ENCODE measurements around the gene SLC39A1.

Gene SLC39A1

DNA sequence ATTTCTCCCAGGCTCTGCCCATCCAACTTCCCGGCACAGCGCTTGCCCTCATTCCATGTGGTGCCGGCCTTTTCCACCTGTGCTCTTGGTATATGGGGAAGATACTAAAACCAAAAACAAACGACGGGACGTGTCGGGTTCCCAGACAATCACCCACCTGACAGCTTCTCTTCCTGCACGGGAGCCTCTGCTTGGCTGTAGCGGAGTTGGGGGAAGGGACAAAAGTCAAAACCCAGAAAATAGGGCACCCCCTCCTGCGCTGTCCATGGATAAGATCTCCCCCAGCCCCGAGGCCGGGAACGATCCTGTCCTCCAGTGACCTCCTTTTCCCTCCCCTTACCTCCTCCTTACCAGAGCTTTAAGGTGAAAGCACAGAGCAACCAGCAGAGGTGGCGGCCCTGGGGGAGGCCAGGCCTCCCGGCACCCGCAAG lies 13.5 kb upstream of the SLC39A1 start:
- DNase-seq (ENCODE audit: low read depth in 2 of 2): no peak

DNA sequence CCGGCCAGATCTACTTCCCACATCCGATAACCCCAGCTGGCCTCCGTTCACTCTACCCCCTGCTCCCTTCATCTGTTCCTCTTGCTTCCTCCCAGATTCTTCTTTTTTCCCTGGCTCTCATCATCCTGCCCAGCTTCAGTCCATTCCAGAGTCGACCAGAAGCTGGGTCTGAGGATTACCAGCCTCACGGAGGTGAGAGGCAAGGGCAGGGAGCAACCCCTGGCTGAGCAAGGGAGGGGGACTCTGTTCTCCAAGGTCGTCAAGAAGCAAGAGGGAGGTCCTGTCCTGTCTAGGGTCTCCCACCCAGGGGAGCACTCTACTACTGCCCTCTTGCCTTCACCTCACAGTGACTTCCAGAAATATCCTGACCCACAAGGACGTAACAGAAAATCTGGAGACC lies 10.2 kb upstream of the SLC39A1 start:
- no peak for DNase-seq (ENCODE audit: low read depth in 2 of 2)

DNA sequence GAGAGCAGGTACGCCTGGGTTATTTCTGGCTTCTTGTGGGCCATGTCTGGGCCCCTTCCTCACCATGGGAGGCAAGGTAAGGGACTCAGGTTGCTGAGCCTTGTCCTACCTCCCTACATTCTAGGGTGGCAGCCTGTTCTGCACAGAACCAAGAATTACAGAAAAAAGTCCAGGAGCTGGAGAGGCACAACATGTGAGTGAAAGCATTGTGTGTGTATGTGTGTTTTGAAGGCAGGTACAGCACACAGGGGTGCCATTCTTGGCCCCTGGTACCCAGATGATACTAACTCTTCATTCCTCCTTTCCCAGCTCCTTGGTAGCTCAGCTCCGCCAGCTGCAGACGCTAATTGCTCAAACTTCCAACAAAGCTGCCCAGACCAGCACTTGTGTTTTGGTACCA lies 9.7 kb upstream of the SLC39A1 start:
- DNase-seq (ENCODE audit: low read depth in 2 of 2): no peak

DNA sequence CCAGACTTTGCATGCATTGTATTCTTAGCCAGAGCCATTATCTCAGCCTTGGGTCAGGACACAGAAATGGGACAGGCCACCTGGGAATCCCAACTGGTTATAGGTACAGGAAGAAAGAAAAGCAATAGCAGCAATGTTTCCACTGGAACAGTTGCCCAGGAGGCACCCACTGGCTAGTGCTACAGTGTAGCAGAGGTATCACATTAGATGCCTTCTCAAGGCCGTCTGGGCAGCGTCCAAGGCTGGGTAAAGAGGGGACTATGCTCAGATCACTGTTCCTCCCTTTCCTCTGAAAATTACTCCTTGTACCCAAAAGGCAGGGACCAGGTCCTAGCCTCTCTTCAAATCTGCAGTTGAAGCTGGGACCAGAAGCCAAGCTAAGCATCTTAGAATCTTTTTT lies 7.0 kb upstream of the SLC39A1 start:
- no peak for DNase-seq (ENCODE audit: low read depth in 2 of 2)

DNA sequence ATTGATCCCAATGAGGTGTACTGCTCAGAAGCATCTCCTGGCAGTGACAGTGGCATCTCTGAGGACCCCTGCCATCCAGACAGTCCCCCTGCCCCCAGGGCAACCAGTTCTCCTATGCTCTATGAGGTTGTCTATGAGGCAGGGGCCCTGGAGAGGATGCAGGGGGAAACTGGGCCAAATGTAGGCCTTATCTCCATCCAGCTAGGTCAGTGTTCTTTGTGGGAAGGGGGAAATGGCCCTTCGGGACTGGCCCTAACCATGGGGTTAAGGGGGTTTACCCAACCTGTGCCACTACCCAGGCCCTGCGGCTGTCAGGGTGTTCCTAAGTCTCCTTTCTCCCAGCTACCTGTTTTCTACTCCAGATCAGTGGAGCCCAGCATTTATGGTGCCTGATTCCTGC lies 5.6 kb upstream of the SLC39A1 start:
- DNase-seq (ENCODE audit: low read depth in 2 of 2): no peak

DNA sequence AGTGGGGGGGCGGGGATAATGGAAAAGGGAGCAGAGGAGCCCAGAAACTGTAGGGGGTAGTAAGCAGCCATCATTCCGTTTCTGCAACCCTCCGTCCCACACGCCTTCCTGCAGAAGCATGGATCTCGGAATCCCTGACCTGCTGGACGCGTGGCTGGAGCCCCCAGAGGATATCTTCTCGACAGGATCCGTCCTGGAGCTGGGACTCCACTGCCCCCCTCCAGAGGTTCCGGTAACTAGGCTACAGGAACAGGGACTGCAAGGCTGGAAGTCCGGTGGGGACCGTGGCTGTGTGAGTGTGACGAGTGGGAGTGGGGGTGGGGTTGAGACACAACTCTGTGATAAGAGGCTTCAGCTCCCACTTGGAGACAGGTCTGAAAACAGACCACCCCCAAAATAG lies 5.1 kb upstream of the SLC39A1 start:
- no peak for DNase-seq (ENCODE audit: low read depth in 2 of 2)

DNA sequence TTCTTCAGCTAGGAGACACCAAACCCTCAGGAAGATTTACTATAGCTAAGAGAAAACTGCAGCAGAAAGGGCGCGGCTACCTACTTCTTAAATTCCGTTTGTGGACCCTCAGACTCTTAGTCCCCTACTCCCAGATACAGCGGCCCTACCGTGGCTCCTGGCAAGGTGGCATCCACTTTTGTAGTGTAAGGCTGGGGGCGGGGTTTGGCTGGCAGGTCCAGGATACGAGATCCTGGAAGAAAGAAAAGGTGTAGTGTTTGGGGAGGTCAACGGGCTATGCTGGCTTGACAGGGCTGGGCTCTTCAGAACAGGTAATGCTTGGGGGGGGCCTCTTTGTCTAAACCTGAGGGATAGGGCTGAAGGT lies 4.6 kb upstream of the SLC39A1 start:
- DNase-seq (ENCODE audit: low read depth in 2 of 2): no peak

DNA sequence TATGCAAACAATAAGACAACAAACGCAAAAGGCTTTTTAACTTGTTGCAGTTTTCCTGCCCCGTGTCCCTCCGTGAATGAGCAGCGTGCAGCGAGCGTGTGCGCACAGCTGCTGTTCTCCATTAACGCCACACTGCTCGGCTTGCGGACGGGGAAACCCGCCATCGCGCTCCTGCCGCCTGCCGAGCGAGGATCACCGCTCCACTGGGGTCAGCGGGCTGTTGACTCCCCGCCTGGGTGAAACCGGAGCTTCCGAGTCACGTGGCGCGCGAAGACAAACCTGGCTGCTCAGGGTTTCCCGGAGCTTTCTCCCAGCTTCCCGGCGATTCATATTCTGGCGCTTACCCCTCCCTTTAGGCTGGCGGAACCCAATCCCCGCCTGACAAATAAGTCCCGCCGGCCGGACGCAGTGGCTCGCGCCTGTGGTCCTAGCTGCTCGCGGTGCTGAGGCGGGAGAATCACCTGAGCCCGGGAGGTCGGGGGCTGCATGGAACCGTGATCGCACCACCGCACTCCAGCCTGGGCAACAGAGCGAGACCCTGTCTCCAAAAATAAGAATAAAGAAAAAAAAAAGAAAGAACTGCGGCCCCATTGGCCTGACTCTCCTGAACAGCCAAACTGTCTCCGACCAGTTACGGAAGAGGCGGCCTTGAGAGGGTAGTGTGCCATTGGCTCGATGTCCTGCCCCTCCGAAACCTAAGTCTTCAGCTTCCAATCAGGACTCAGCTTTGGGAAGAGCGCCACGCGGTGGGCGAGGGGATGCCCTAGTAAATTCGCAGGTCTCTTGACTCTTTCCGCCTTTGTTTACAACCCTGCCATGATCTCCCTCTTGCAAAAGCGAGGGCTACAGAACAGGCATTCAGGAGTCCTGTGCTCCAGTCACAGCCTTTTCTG lies 4.0 kb upstream of the SLC39A1 start, which contains the start of gene CREB3L4:
Gene CREB3L4, plus strand, starts transcription at position 796 of the 893 bp plus-strand sequence. CDS start 624 bp downstream, outside the sequence.
- peak in 1 of 2 donors; percentile 55 for DNase-seq (ENCODE audit: low read depth in 2 of 2)

DNA sequence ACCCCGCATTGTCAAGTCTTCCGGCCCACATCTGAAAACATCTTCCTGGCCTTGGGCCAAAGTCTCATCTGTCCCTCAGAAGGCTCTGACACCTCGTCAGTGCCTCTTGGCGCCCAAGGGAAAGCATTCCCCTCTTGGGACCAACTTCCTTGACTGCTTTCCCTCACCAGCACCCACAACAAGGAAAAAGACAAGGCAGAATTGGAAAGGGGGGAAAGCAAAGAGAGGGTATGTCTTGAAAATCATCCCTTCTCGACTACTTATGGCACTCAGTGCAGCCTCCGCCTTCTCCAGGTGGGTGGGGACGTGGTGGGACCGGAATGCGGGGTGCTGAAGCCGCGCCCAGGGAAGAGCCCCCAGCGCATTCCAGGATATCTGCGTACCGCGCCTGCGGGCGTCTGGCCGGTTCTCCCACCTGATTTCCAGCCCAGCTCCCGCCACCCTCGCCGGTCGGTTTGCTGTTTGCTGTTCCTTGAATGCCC lies 554 bp upstream of the SLC39A1 start:
- no peak for DNase-seq (ENCODE audit: low read depth in 2 of 2)

DNA sequence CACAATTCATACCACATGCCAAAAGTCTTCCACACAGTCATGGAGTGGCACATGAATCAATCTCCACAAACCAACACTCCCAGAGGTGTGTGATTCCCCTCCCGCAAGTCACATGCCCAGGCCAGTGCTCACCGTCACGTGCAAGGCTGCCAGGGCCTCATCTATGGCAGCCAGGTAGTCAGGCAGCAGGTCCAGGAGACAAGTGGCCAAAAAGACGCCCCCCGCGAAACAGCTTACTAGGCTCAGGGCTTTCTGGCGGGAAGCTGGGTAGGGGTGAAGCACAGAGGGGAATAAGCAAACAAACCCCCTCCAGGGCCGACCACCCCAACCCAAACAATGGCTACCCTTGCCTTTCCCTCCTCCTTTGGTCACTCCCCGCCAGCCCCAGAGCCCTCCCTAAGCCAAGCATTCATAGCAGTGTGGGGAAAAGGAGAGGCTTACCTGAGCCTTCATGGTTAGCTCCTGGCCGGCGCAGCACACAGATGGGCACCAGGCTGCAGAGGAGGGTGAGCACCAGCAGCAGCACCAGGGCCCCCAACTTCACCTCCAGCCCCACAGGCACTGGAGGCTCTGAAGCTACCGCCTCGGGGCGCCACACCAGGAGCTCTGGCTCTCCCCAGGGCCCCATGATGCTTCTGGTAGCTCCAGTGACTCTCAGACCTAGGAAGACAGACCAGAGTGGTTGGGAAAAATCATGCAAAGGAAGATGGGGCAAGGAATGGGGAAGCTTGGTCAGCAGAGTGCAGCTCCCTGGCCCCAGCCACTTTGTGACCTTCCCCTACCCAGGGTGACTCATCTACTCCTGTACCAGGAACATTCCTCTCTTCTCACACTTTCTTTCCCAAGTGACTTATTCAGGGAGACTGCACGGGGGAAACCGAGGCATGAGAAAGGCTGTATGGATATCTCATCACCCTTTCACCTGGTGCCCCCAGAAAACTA lies 978 bp downstream of the SLC39A1 start:
- DNase-seq (ENCODE audit: low read depth in 2 of 2): no peak

DNA sequence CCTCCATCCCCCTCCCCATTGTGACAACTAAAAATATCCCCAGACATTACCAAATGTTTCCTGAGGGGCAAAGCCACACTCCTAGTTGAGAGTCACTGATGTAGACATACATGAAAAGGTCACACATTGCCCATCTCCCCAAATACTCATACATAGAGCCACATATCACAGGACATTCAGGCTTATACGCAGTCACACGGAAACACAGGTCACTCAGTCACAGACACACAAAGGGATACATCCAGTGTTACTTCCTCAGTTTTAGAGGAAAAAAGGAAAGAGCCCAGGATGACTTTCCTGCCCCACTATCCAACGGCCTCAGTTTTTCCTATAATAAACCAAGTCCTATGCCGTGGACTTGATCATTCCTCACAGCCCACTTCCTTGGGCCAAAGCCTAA lies 1.9 kb downstream of the SLC39A1 start:
- DNase-seq (ENCODE audit: low read depth in 2 of 2): no peak

DNA sequence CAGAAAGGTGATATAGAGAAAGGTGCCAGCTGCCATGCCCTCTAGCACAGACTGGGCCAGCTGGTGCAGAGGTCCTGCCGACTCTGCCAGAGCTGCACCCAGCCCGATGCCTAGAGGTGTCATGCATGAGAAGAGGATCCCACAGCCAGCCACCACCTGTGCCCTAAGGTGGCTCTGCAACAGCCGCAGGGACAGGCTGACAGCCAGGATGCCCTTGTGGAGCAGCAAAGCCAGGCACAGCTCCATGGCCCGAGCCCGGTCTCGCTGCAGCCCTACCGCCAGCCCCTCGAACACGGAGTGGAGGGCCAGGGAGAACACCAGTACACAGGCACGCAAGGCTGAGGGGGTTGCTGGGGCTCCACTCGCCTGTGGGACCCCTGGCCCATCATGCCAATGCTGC lies 3.1 kb downstream of the SLC39A1 start:
- DNase-seq (ENCODE audit: low read depth in 2 of 2): no peak

DNA sequence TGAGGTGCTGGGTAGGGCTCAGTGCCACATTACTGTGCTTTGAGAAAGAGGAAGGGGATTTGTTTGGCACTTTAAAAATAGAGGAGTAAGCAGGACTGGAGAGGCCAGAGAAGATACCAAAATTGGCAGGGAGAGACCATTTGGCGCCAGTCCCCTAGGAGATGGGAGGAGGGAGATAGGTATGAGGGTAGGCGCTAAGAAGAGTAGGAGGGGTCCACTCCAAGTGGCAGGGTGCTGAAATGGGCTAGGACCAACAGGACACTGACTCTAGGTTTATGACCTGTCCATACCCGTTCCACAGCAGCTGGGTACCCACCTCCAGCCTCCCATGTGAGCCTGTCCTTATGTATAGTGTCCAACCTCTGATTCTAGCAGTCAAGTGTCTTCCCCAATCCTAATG lies 3.9 kb downstream of the SLC39A1 start:
- DNase-seq (ENCODE audit: low read depth in 2 of 2): no peak

DNA sequence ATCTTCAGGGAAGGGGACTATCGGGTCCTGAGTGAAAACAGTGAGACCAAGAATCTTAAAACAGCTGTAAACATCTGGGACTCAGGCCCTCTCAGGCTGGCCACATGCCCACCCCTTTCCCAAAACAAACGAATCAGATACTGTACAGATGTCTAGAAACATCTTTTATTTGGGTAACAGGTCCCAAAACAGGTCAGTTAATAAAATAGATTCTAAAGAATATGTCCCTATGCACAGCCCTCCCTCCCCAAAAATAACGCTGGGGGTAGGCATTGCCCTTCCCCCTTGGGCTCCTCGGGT lies 4.4 kb downstream of the SLC39A1 start:
- DNase-seq (ENCODE audit: low read depth in 2 of 2): no peak

DNA sequence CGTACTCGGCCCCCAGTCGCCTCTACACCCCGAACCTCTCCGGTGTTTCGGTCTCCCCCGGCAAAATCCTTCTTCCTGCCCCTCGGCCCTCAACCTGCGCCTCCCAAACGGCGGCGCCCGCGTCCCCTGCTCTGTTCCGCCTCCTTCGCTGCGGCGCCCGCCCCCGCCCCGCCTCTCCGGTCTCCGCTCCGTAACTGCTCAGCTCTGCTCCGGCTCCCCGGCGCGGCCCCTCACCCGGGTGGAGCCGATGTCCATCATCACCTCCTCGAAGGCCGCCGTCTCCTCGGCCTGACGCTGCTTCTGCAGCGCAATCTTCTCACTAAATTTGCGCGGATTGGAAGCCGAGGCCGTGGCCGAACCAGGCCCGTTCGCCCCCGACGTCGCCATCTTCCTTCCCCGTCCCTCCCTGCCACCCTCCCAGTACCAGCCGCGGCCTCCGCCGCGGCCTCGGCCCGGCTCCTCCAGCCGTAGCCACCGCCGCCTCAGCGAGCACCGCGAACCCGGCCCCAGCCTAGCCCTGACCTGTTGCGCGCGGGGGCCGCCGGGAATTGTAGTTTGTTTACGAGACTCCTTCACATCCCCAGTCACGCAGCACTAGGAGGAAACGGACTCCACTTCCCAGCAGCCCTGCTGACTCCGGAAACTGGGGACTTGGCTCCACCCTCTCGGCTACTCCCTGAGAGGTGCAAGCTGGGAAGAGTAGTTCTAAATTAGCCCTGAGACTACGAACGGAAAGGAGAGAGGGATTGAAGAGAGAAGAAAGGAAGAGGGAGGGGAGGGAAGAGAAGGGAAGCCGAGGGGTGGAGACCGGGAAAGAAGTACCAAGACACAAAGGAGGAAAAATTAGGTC lies 5.0 kb downstream of the SLC39A1 start, which contains the start of gene CRTC2:
Gene CRTC2, minus strand, starts transcription at position 502 of the 850 bp plus-strand sequence. Its CDS starts 115 bp downstream, at position 387.
- peak; percentile 89 to 97 for DNase-seq (ENCODE audit: low read depth in 2 of 2)

DNA sequence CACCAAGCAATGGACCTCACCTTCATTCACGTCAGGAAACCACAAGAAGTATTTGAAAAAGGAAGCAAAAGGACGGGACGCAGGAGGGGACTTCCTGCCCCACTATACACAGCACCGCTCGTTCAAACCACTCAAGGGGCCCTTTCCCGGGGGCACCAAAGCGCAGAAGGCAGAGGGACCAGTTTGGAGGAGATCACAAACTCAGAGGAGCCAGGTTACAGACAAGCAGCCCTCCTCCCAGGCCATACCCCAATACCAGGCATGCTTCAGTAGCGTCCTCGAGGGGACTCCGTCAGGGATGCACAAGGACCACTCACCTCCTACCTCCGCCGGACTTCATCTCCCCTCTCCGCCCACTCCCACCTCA lies 5.6 kb downstream of the SLC39A1 start:
- no peak for DNase-seq (ENCODE audit: low read depth in 2 of 2)

DNA sequence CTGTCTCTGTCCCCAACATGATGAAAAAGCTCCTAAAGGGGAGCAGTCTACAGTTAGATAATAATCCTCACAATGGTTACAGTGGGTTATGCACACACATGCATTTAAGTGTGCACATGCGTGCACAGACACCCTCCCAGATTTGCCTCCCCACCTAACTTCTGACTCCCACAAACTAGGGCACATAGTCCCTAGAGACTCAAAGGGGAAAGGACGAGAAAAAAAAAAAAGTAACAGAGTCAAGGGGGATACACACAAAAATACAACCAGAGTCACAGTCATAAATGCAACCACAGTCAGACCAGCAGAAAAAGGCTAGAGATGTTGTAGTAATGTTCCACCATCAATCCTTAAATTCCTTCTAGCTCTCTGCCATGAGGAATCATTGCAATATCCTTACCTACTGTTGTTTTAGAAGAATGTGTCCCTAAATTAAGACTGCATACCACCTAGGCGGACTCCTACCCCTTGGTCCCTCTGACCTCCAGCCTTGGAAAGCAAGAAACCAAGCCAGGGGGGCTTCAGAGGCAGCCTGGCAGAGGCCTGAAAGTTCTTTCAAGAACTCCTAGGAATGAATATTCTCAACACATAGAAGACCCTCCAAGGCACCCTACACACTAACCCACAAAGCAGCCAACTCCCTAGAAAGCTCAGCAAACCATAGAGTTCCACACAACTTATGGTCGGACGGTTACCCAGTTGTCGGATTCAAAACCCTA lies 6.2 kb downstream of the SLC39A1 start:
- no peak for DNase-seq (ENCODE audit: low read depth in 2 of 2)

DNA sequence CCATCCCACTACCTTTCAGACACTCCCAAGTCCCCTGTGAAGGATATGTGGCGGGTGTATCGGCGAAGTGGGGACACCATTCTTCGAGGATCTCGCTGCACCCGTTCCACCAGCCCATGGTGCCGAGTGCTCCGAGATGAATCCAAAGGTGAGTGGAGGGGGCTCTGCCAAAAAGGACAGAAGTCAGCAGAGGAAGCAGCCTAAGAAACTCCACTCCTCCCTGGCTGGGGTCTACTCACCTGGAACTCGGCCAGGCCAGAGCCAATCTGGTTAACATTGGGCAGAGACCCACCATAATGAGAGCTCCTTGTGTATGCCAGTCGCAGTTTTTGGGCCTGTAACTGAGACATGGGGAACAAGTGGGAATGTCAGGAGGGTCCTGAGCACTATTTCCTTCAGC lies 8.5 kb downstream of the SLC39A1 start:
- DNase-seq (ENCODE audit: low read depth in 2 of 2): no peak

DNA sequence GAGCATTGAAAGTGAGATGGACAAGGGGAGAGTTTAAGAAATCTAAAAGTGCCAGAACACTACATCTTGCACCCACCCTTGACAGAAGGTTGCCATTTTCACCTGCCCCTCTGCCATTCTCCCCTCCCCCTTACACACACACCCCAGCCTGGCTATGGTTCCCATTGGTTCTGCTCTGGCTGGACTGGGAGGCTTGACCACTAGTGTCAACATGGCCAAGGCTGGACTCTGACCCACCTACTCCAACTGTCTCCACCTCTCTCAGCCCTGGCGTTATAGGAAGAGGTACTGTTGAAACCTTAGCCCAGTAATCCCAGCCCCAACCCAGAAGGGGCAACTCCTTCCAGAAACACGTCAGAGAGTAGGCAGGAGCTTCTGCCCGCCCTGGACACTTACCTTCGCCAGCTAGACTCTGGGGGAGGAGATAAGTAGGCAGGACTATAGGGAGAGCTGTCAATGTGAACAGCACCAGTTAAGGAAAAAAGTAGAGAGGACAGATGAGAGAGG lies 9.4 kb downstream of the SLC39A1 start:
- no peak for DNase-seq (ENCODE audit: low read depth in 2 of 2)

DNA sequence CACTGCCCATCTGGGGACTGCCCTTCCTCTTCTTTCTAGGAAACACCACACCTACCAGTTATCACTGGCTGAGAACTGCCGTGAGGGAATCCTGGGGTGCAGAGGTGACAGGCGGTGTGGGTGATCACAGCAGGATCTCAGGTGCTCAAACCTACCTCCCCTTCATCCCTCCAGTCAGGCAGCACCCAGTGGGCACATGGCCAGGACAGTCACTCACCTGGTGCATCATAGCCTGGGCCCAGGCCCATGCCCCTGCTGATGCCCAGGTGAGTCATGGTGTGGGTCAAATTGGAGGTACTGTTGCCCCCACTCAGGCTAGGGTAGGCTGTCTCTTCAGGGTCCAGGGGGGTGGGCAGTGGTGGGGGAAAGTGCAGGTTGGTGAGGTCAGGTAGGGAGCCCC lies 11.5 kb downstream of the SLC39A1 start:
- DNase-seq (ENCODE audit: low read depth in 2 of 2): no peak

DNA sequence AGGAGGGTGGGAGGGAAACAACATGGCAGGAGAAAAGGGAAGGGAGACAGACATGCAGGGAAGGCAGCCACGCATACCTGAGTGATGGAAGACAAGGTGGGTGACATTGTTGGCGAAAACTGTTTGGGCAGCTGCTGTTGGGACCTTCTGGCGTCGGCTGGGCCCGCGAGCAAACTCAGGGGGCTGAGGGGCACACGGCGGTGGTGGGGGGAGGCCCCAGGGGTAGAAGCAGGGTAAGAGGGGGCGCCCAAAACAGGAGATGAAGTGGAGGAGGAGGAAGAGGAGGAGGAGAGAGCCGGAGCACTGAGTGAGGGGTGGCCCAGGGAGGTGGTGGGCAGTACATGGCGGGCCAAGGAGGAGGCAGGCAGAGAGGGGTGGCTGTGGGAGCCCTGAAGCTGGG lies 12.2 kb downstream of the SLC39A1 start:
- no peak for DNase-seq (ENCODE audit: low read depth in 2 of 2)
